ENCODE results near the gene CPS1. TPM values are rescaled to one million over a fixed set of nuclear protein-coding genes. Genes with fewer than 3 reads are reported as not detected.

Gene CPS1
- total RNA-seq, 2 donors from 2014 or later, result 0.63 to 0.67 TPM

DNA sequence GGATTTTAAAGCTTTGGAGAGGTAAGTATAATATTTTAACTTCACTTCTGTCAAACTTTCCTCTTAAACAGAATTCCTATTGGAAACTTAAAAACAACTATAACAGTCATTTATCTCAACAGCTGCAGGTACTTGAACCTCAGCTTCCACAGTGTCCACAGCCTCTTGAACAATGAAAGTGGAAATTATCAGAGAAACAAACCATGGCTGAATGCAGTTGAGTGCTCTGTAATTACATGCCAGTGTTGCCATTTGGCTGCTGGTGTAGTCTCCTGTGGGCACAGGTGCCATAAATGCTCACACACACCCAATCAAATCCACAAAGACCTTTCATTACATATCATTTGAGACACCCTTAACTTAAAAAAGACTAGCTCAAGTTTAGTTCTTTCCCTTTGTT, 125.1 kb downstream of the CPS1 start:
- DNase-seq (no peak), ATAC-seq (no peak)
- H3K36me3 Mint-ChIP-seq (ENCODE audit: low read depth), result no peaks in the 10 kb centered on the region
- no peak overlapping the region for H3K4me3 Mint-ChIP-seq
- no peak overlapping the region for H3K27ac Mint-ChIP-seq
- H3K27me3 Mint-ChIP-seq, result no peaks in the 10 kb centered on the region
- no peaks in the 10 kb centered on the region for H3K9me3 ChIP-seq (ENCODE audit: control insufficient read depth, low read length, poor library complexity, severe bottlenecking)
- no peaks in the 10 kb centered on the region for H3K4me1 Mint-ChIP-seq

DNA sequence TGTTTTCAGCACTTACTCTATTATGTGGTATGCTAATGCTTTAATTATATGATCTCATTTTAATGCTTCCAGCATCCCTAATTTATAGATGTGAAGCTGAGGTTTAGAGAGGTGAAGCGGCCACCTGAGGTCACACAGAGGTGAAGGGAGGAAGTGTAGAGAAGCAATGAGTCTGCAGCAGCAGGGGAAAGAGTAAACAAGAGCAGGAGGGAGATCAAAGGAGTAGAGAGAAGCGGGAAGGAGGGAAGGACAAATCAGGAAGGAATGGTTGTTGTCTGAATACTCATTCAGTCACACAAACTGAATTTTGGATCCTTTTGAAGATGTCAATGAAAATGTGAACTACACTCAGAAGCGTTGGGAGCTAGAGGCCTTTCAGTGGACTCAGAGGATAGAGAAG, 130.0 kb downstream of the CPS1 start:
- no peaks in the 10 kb centered on the region for H3K36me3 Mint-ChIP-seq (ENCODE audit: low read depth)

DNA sequence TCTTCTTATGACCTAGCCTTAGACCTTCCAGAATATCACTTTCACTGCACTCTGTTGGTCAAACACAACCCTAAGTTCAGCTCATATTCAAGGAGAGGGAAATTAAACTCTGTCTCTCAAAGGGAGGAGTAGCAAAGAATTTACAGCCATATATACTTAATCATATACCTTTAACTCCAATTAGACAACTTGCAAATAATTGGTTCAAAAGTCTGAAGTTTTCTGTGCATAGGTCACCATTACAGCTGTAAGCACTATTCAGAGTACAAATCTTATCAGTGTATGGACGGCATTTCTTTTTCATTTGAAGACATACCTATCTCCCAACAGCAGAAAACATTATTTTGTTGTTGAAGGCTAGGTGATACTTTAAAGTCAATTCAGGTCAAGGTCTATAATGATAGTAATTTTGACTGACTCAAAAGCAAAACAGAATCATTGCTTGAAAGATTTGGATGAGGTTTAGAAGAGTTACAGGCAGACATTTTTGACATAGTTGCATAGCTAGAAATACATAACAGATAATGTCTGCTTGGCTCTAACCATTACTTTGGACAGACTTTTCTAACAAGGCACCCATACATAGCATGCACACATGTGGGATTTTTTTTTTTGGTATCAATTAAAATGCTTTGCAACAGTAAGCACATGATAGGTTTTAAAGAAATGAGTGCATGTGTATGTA, 131.5 kb downstream of the CPS1 start:
- Mint-ChIP-seq H3K4me1 (no peaks in the 10 kb centered on the region), H3K4me3 (no peak overlapping the region), H3K27me3 (no peaks in the 10 kb centered on the region), H3K27ac (no peak overlapping the region), H3K36me3 (ENCODE audit: low read depth) (no peaks in the 10 kb centered on the region)
- DNase-seq, result no peak
- no peaks in the 10 kb centered on the region for H3K9me3 ChIP-seq (ENCODE audit: control insufficient read depth, low read length, poor library complexity, severe bottlenecking)
- ATAC-seq, result no peak

More for the DNA sequence above, 130.0 kb downstream of the CPS1 start:
- DNase-seq, result no peak
- Mint-ChIP-seq H3K4me3 (no peak overlapping the region), H3K4me1 (no peaks in the 10 kb centered on the region), H3K27me3 (no peaks in the 10 kb centered on the region), H3K27ac (no peak overlapping the region)
- no peaks in the 10 kb centered on the region for H3K9me3 ChIP-seq (ENCODE audit: control insufficient read depth, low read length, poor library complexity, severe bottlenecking)
- no peak for ATAC-seq

DNA sequence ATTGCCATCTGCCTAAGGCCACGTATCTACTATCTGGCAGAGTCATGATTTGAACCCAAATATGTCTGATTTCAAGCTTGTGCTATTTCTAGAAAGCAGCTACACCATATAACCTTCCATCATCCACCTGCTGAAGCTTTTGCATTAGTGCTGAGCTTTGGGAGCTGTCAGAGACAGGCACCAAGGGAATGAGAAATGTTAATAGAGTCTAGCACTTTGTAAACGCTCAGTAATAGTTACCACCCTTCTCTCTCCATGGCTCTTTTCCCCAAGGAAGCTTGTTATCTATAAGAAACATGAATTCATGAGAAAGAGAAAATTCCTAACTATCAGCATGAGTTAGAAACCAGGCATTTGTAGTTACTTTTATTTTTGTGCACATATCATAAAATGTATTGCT, 151.5 kb downstream of the CPS1 start:
- Mint-ChIP-seq H3K4me1 (no peaks in the 10 kb centered on the region), H3K36me3 (ENCODE audit: low read depth) (no peaks in the 10 kb centered on the region), H3K4me3 (no peak overlapping the region), H3K27ac (no peak overlapping the region), H3K27me3 (peaks cover 3% of the 10 kb centered on the region)
- H3K9me3 ChIP-seq (ENCODE audit: control insufficient read depth, low read length, poor library complexity, severe bottlenecking), result no peaks in the 10 kb centered on the region
- ATAC-seq, result no peak
- no peak for DNase-seq

DNA sequence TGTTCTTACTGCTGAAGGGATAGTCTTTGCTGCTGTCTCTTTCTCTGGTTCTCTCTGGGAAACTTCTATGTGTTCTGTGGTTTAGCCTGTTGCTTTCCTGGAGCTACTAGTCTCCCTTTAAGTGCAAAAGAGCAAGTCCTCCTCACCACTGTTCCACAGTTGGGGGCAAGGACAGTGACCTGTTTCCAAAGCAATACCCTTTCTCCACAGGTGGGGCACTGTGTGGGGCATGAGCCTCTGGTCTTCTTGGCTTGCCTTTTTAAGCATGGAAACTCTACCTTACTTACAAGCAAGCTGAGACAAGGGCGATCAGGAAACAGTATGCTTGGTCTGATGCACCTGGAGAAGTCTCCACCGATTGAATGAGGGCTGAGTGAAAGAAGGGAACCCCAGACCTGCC, 156.7 kb downstream of the CPS1 start:
- H3K9me3 ChIP-seq (ENCODE audit: control insufficient read depth, low read length, poor library complexity, severe bottlenecking), result no peaks in the 10 kb centered on the region
- no peak for DNase-seq
- Mint-ChIP-seq H3K36me3 (ENCODE audit: low read depth) (no peaks in the 10 kb centered on the region), H3K27me3 (peaks cover 5% of the 10 kb centered on the region), H3K27ac (no peak overlapping the region), H3K4me3 (no peak overlapping the region), H3K4me1 (no peaks in the 10 kb centered on the region)
- no peak for ATAC-seq

DNA sequence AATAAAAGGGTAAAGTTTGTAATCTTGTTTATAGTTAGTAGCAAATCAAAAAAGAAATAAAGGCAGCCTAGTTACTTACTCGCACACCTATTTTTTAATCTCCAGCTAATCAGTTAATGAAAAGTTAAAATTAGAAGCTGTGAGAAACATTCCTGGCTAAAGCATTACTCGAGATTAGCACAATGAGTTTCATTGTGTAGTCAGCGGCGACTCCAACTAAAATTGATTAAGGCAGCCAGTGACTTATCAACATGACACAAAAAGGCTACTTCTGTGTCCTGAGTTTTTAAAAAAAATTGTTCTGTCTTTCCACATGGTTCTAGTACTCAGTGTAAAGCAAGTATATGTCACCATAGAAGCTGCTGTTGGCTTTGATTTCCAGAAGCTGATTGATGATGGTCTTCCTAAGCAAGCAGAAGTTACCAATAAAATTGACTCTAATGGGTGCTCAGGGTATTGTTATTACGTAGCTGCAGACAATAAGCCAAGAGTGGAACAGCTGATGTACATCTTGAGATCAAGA, 159.2 kb downstream of the CPS1 start:
- DNase-seq (no peak), ATAC-seq (no peak)
- H3K4me3 Mint-ChIP-seq, result no peak overlapping the region
- H3K27me3 Mint-ChIP-seq, result peaks cover 5% of the 10 kb centered on the region
- no peak overlapping the region for H3K27ac Mint-ChIP-seq
- H3K4me1 Mint-ChIP-seq, result no peaks in the 10 kb centered on the region
- no peaks in the 10 kb centered on the region for H3K9me3 ChIP-seq (ENCODE audit: control insufficient read depth, low read length, poor library complexity, severe bottlenecking)
- H3K36me3 Mint-ChIP-seq (ENCODE audit: low read depth), result no peaks in the 10 kb centered on the region

DNA sequence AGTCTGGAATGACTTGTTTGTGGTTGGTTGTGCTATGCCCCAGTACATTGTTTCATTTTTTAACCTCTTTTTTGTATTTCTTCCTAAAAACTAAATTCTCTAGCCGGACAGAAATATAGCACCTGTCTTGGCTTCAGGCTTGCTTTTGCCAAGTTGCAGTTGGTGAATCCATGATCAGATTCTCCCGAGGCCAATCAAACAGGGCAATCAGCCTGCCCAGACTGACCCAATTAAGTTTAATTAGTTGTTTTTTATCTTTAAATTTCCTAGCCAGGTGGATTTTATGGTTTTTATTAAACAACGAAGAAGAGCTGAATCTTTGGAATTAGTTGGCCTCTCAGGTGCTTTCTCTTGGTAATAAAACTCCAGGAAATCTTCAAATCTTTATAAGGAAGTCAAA, 162.1 kb downstream of the CPS1 start:
- Mint-ChIP-seq H3K4me3 (no peak overlapping the region), H3K27me3 (no peaks in the 10 kb centered on the region), H3K27ac (no peak overlapping the region), H3K4me1 (no peaks in the 10 kb centered on the region), H3K36me3 (ENCODE audit: low read depth) (no peaks in the 10 kb centered on the region)
- no peaks in the 10 kb centered on the region for H3K9me3 ChIP-seq (ENCODE audit: control insufficient read depth, low read length, poor library complexity, severe bottlenecking)
- ATAC-seq (no peak), DNase-seq (no peak)

DNA sequence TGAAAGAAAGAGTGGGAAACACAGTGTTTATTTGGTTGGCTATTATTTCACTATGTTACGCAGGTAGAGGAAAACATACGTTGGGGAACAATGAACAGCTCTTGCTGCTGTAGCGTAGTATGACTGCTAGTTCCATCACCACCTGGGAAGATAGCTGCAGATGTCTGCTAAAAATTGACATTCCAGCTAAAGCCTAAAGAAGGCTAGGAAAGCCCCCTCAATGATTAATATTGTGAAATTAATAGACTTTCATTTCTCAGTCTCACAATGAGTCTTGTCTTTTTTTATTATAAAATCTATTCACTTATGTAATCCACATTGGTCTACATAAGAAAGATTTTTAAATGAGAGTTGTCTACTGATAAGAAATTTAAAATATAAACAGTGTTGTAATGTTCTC, 165.7 kb downstream of the CPS1 start:
- H3K4me1 Mint-ChIP-seq, result no peaks in the 10 kb centered on the region
- no peaks in the 10 kb centered on the region for H3K9me3 ChIP-seq (ENCODE audit: control insufficient read depth, low read length, poor library complexity, severe bottlenecking)
- DNase-seq, result no peak
- ATAC-seq, result no peak
- no peak overlapping the region for H3K27ac Mint-ChIP-seq
- no peaks in the 10 kb centered on the region for H3K27me3 Mint-ChIP-seq
- no peaks in the 10 kb centered on the region for H3K36me3 Mint-ChIP-seq (ENCODE audit: low read depth)
- no peak overlapping the region for H3K4me3 Mint-ChIP-seq

DNA sequence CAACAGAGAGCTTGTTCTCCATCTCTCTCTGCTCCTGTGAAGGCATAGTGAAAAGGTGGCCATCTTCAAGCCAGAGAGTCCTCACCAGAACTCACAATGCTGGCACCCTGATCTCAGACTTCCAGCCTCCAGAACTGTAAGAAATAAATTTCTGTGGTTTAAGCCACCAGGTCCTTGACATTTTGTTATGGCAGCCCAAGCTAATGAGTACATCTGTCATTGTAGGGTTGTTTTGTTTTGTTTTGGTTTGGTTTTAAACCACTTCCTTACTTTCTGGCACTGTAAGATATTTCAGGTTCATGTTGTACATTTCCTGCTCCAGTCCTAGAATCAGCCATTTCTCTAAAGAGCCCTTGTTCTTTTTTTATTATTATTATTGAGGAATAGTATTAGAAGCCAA, 171.2 kb downstream of the CPS1 start:
- H3K9me3 ChIP-seq (ENCODE audit: control insufficient read depth, low read length, poor library complexity, severe bottlenecking), result no peaks in the 10 kb centered on the region
- Mint-ChIP-seq H3K27me3 (peaks cover 4% of the 10 kb centered on the region), H3K4me3 (no peak overlapping the region), H3K36me3 (ENCODE audit: low read depth) (no peaks in the 10 kb centered on the region), H3K4me1 (no peaks in the 10 kb centered on the region), H3K27ac (no peak overlapping the region)
- ATAC-seq (no peak), DNase-seq (no peak)

Other genes with a start within 250 kb of the CPS1 start
- not detected for gene MYL1, start 241.4 kb upstream of the CPS1 start, total RNA-seq
- gene LANCL1, start 79.8 kb upstream of the CPS1 start, total RNA-seq, result 10 to 100 TPM; 19.0 to 24.1 TPM